Skin epidermis (tissue), 12 donors: ENCODE measurements around the gene DNAH5.

Source experiments
- H3K27ac ChIP-seq, 21 experiments: fragments of 200-600 bp; sonication (generic) in 11 of 21; one replicate each; pipeline ENCODE4 v1.5.0; 2020; ENCODE audit warnings: mild to moderate bottlenecking in 3 of 21, inconsistent platforms in 2 of 21, moderate library complexity in 2 of 21
- H3K4me3 ChIP-seq, 7 experiments: fragments of 200-600 bp; sonication (generic) in 2 of 7; one replicate each; pipeline ENCODE4 v1.5.0; 2020; ENCODE audit warnings: inconsistent platforms in 2 of 7, mild to moderate bottlenecking in 2 of 7, moderate library complexity in 1 of 7

DNAH5 gene

GRCh38 chr5:13658152-13658551 lies 286.3 kb downstream of the DNAH5 start:
- Histone ChIP-seq H3K4me3 (no peak overlapping the region), H3K27ac (no peak overlapping the region)

DNA sequence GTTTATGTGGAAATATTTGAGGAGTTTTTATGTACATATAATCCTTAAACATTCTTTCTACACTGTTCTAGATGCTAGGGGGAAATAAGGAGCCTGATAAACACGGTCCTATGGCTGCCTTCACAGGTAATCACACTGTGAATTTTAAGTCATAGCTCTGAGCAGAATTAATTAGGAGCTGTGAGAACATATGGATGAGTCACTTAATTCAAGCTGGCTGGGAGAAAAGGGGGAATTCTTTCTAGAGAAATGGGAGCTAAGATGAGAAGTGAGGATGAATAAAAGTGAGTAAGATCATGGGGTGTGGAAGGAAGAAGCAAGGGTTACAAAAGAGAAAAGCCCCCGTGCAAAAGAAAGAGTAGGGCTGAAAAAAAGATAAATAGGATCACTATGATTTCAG lies 290.8 kb downstream of the DNAH5 start:
- H3K4me3 ChIP-seq: no peak overlapping the region
- H3K27ac ChIP-seq: no peak overlapping the region

- no peak overlapping the region for H3K27ac ChIP-seq
- H3K4me3 ChIP-seq: no peak overlapping the region
These were observed 294.8 kb downstream of the DNAH5 start for GRCh38 chr5:13649656-13650055.

DNA sequence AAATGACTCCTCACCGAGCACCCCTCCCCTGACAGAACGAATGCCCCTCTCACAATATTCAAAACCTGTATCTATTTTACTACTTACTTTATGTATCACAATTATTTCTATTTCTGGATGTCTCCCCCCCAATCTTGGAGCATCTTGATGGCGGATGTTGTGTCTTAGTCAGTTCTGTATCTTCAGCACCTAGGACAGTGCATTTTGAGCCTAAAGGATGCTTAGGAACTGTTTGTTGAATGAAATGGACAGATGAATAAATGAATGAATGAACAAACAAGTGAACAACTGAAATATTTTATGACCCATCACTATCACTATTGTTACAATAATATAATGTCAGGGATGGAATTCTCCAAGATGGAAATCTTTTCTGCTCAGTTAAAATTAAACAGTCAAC lies 295.7 kb downstream of the DNAH5 start:
- H3K4me3 ChIP-seq: no peak overlapping the region
- H3K27ac ChIP-seq: no peak overlapping the region

GRCh38 chr5:13643734-13644133 lies 300.8 kb downstream of the DNAH5 start:
- Histone ChIP-seq H3K4me3 (no peak overlapping the region), H3K27ac (no peak overlapping the region)

DNA sequence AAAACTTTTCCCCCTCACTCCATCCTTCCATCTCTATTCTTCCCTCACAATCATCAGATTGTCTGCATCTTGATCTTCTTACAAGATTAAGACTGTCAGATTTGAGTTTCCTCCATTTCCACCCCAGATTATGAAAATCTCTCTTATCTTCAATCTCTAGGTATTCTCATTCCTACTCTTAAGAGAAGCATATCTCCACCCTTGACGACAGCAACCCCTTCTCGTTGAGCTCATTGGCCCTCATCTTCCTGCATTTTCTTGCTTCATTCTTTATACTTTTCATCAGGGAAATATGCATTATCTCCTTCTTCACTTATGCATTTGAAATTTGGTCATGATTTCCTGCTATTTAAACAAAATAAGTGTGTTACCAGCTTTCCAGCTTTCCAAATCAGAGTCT lies 301.3 kb downstream of the DNAH5 start:
- H3K4me3 ChIP-seq: no peak overlapping the region
- H3K27ac ChIP-seq: no peak overlapping the region
